PFSK-1 (cell line): ENCODE measurements around the gene GLDN.

Experiments used
- POLR2AphosphoS5 ChIP-seq: IDR thresholded peaks from 2 replicates; pipeline ENCODE4 v1.6.1; 2012; ENCODE audit warnings: low read depth, mild to moderate bottlenecking, control low read depth, low read length, moderate library complexity
- SIN3A ChIP-seq: IDR thresholded peaks from 2 replicates; pipeline ENCODE4 v1.6.1; 2012; ENCODE audit warnings: mild to moderate bottlenecking, low read length, moderate library complexity, borderline replicate concordance; ENCODE audit not compliant: insufficient read depth
- TAF1 ChIP-seq: IDR thresholded peaks from 2 replicates; pipeline ENCODE4 v1.6.1; 2012; ENCODE audit warnings: low read length, control low read depth, borderline replicate concordance; ENCODE audit not compliant: insufficient read depth
- TF ChIP-seq, protein P1 (sequence below), 2 experiments: IDR thresholded peaks; 2 replicates each; pipeline versions ENCODE4 v1.6.1 to v1.8.0; 2011 to 2012; ENCODE audit warnings: low read depth in 2 of 2, low read length in 2 of 2, control low read depth in 1 of 2, inconsistent platforms in 1 of 2, mild to moderate bottlenecking in 1 of 2, moderate library complexity in 1 of 2; ENCODE audit not compliant: insufficient read depth in 1 of 2

DNA sequence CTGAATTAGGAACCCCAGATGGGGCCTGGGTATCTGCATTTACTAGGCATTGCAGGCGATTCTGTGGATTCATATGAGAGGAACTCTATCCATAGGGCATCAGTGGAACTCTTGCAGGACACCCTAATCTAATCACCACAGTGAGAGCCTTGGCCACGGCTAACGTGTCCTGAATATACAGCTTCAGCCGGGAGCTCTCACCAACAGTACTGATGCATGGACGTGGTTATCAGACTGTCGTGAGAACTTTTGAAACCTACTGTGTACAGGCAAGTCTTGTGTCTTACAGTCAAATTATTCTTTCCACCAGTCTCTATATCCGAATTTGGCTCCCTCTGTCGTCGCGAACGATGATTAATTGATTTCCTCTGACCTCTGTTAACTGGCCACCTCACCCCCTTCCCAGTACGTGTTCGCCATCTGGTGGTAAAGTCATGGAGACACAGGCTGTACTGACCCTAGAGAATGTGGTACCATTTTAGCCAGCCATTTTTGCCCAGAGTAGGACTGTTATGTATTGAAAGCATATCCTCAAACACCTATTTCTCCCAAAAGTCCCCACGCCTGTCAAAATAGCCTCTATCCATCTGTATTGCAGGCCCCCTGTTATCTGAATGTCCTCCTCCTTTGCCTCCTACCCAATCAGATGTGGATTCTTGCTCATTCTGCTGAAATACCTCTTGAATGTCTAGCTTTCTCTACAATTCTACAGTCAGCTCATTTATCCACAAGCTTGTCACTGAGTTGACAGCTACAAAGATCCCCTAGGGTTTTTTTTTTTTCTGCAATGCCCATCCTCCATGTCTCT is 39.7 kb downstream of the GLDN start:
- TF ChIP-seq POLR2AphosphoS5: no peak
- no peak for TF ChIP-seq SIN3A
- no peak for TF ChIP-seq TAF1
- TF ChIP-seq, protein P1, sequence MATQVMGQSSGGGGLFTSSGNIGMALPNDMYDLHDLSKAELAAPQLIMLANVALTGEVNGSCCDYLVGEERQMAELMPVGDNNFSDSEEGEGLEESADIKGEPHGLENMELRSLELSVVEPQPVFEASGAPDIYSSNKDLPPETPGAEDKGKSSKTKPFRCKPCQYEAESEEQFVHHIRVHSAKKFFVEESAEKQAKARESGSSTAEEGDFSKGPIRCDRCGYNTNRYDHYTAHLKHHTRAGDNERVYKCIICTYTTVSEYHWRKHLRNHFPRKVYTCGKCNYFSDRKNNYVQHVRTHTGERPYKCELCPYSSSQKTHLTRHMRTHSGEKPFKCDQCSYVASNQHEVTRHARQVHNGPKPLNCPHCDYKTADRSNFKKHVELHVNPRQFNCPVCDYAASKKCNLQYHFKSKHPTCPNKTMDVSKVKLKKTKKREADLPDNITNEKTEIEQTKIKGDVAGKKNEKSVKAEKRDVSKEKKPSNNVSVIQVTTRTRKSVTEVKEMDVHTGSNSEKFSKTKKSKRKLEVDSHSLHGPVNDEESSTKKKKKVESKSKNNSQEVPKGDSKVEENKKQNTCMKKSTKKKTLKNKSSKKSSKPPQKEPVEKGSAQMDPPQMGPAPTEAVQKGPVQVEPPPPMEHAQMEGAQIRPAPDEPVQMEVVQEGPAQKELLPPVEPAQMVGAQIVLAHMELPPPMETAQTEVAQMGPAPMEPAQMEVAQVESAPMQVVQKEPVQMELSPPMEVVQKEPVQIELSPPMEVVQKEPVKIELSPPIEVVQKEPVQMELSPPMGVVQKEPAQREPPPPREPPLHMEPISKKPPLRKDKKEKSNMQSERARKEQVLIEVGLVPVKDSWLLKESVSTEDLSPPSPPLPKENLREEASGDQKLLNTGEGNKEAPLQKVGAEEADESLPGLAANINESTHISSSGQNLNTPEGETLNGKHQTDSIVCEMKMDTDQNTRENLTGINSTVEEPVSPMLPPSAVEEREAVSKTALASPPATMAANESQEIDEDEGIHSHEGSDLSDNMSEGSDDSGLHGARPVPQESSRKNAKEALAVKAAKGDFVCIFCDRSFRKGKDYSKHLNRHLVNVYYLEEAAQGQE (IDR thresholded peaks at IDR 0.05; ENCODE audit: insufficient read depth in 1 of 2, low read depth in 2 of 2, low read length in 2 of 2): no peak
